SK-N-SH (cell line): ENCODE results near the gene TCEAL4.

Experiments
- CTCF ChIP-seq: fragments of 200-600 bp; sonication (generic); IDR thresholded peaks from 2 replicates; pipeline ENCODE4 v1.6.1; 2017; ENCODE audit warnings: antibody characterized with exemption, mild to moderate bottlenecking, moderate library complexity
- EP300 ChIP-seq, 2 experiments: IDR thresholded peaks; 2 replicates each; pipeline versions ENCODE4 v1.4.0 to v1.6.1; 2012; ENCODE audit warnings: borderline replicate concordance in 1 of 2, low read depth in 1 of 2, low read length in 1 of 2
- EZH2phosphoT487 ChIP-seq: fragments of 200-600 bp; sonication (generic); IDR thresholded peaks from 2 replicates; pipeline ENCODE4 v1.6.1; 2017; ENCODE audit warnings: low read depth, mixed run types, mild to moderate bottlenecking, antibody characterized with exemption, moderate library complexity, borderline replicate concordance
- FOSL2 ChIP-seq: IDR thresholded peaks from 2 replicates; pipeline ENCODE4 v1.4.0; 2012; ENCODE audit warnings: low read depth, mild to moderate bottlenecking, moderate library complexity, borderline replicate concordance
- FOXM1 ChIP-seq: IDR thresholded peaks from 2 replicates; pipeline ENCODE4 v1.4.0; 2012; ENCODE audit warnings: low read depth, mild to moderate bottlenecking
- IRF3 ChIP-seq: fragments of 150-350 bp; IDR thresholded peaks from 2 replicates; pipeline ENCODE4 v1.6.1; 2016; ENCODE audit warnings: mild to moderate bottlenecking, low read depth, low read length
- JUND ChIP-seq: IDR thresholded peaks from 2 replicates; pipeline ENCODE4 v1.4.0; 2012
- MAX ChIP-seq: IDR thresholded peaks from 2 replicates; pipeline ENCODE4 v1.4.0; 2012; ENCODE audit warnings: low read depth
- POLR2AphosphoS5 ChIP-seq: IDR thresholded peaks from 2 replicates; pipeline ENCODE4 v1.6.1; 2012; ENCODE audit warnings: low read depth, low read length
- RAD21 ChIP-seq: IDR thresholded peaks from 2 replicates; pipeline ENCODE4 v1.6.1; 2012; ENCODE audit warnings: mild to moderate bottlenecking, low read length
- SMC3 ChIP-seq: IDR thresholded peaks from 2 replicates; pipeline ENCODE4 v1.6.1; 2012; ENCODE audit warnings: low read depth, low read length, improper control_type of control experiment
- TAF1 ChIP-seq: IDR thresholded peaks from 2 replicates; pipeline ENCODE4 v1.6.1; 2012; ENCODE audit warnings: low read depth, mild to moderate bottlenecking, low read length, moderate library complexity, borderline replicate concordance
- YY1 ChIP-seq: IDR thresholded peaks from 2 replicates; pipeline ENCODE4 v1.4.0; 2012; ENCODE audit warnings: low read depth, mild to moderate bottlenecking

GRCh38 chrX:103556963-103557612, 28.2 kb upstream of the TCEAL4 start:
- TF ChIP-seq YY1, result no peak
- TF ChIP-seq CTCF, result no peak
- no peak for TF ChIP-seq FOXM1
- no peak for TF ChIP-seq IRF3
- TF ChIP-seq RAD21, result no peak
- no peak for TF ChIP-seq JUND
- no peak for TF ChIP-seq SMC3
- TF ChIP-seq FOSL2, result no peak
- TF ChIP-seq TAF1, result no peak
- TF ChIP-seq MAX, result no peak
- no peak for TF ChIP-seq EP300 (IDR thresholded peaks at IDR 0.05; ENCODE audit: borderline replicate concordance in 1 of 2, low read depth in 1 of 2, low read length in 1 of 2)
- no peak for TF ChIP-seq EZH2phosphoT487
- no peak for TF ChIP-seq POLR2AphosphoS5
